Measurements from ENCODE around the gene PDE2A.

PDE2A gene

DNA sequence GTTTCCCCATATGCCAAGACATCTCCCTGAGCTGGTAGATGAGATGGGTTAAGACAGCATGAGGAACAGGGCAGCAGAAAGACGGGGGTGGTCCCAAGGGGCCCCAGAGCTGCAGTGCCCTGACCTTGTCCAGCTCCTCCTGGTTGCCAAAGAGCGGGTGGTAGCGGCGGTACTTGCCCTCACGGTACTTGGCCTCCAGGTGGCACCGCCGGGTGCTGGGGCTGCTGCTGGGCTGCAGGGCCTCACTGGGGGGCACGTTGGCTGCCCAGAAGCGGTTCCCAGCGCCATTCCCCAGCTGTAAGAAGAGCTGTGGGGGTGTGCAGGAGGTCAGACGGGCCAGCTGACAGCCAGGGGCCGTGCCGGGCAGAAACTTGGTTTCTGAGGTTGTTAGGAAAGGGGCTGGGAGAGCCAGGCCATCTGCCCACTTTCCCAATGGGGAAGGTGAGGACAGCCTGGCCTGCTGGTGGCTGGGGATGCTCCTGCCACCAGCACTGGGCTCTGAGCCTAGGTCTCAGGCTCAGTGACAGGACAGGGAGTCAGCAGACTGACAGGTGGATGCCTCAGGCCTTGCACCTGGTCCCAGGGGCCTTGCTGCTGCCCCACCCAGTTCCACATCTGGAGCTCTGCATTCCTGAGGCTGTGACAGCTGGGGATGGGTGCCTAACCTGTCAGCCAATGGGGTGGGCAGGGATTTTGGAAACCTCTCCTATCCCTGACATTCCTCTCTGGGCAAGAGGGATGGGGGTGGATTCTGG, 30.0 kb upstream of the PDE2A start:
- Histone ChIP-seq H3K36me3 (ENCODE audit: control insufficient read depth, insufficient read depth, low read length, severe bottlenecking) (peaks cover 78% of the 10 kb centered on the region), H3K4me3 (ENCODE audit: low read length) (no peak overlapping the region), H3K9ac (ENCODE audit: low read length) (peak overlapping the region; percentile 37), H3K27me3 (replicated peaks; ENCODE audit: control insufficient read depth, insufficient read depth, low read length) (no peaks in the 10 kb centered on the region), H3K9me3 (ENCODE audit: control insufficient read depth, low read length) (no peaks in the 10 kb centered on the region), H3K4me1 (ENCODE audit: control insufficient read depth, insufficient read depth, low read length) (peaks cover 35% of the 10 kb centered on the region)
- peak; percentile 44 for DNase-seq (ENCODE audit: low read depth)

DNA sequence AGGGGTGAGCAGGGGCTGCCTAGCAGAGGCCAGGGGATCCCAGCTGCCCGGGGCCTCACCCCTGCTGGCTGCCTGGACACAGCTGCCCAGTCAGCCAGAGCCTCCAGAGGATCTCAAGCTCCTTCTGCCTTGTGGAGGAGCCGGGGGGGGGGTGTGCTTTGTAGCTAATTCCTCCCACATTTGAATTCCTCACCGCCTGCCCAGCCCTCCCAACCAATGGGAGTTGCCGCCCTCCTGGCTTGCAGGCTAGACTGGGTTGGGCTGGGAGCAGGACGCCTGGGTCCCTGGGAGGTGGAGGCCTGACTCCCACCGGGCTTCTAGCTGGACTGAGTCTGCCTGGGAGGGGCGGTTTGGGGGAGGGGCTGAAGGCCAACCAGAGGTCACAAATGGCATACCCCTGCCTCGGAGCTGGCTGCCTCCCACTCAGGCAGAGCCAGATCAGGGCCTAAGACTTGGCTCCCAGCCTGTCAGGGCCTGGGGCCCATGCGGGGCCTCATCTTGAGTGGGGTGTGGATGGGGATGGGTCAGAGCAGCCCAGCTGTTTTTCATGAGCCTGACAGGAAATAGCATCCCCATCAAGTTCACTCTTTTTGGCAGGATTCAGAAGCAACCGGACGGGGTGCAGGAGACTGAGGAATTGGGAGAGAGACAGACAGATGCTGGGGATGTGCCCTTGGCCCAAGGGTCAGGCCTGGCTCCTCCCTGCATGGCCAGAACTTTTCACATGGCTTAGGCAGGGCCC, 29.2 kb upstream of the PDE2A start:
- Histone ChIP-seq H3K9me3 (ENCODE audit: control insufficient read depth, low read length) (no peaks in the 10 kb centered on the region), H3K9ac (ENCODE audit: low read length) (peak overlapping the region; percentile 67), H3K27me3 (replicated peaks; ENCODE audit: control insufficient read depth, insufficient read depth, low read length) (no peaks in the 10 kb centered on the region), H3K36me3 (ENCODE audit: control insufficient read depth, insufficient read depth, low read length, severe bottlenecking) (peaks cover 78% of the 10 kb centered on the region), H3K4me3 (ENCODE audit: low read length) (peak overlapping the region; percentile 31), H3K4me1 (ENCODE audit: control insufficient read depth, insufficient read depth, low read length) (peaks cover 35% of the 10 kb centered on the region)
- peak; percentile 94 for DNase-seq (ENCODE audit: low read depth)

DNA sequence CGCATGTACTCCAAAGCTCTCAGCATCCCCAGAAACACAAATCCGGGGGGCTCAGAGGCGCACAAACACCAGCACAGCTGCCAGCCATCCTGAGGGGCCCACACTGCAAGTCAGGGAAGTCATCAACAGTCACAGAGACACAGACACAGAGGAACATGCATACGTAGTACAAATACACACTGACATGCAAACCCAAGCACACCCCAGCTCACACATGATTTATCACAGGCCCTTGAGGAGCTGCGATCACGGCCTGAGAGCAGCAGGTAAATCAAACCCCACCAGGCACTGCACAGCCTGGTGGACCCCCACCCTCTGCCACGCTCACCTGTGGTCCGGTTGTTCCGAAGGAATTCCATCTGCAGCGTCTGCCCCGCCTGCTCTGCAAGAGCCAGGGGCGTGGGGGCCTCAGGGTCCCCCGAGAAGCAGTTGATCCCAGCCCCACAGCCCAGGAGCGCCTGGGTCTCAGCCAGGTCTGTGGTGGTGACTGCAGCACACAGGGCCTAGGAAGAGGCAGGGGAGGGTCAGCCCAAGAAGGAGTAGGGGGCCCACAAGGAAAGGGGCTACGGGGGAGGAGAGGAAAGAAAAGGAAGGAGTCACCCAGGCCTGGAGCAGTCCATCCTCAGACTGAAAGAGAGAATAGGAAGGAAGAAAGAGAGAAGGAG, 28.5 kb upstream of the PDE2A start:
- Histone ChIP-seq H3K4me3 (ENCODE audit: low read length) (peak overlapping the region; percentile 31), H3K36me3 (ENCODE audit: control insufficient read depth, insufficient read depth, low read length, severe bottlenecking) (peaks cover 78% of the 10 kb centered on the region), H3K9me3 (ENCODE audit: control insufficient read depth, low read length) (no peaks in the 10 kb centered on the region), H3K9ac (ENCODE audit: low read length) (peak overlapping the region; percentile 67), H3K27me3 (replicated peaks; ENCODE audit: control insufficient read depth, insufficient read depth, low read length) (no peaks in the 10 kb centered on the region), H3K4me1 (ENCODE audit: control insufficient read depth, insufficient read depth, low read length) (peaks cover 35% of the 10 kb centered on the region)
- no peak for DNase-seq (ENCODE audit: low read depth)

DNA sequence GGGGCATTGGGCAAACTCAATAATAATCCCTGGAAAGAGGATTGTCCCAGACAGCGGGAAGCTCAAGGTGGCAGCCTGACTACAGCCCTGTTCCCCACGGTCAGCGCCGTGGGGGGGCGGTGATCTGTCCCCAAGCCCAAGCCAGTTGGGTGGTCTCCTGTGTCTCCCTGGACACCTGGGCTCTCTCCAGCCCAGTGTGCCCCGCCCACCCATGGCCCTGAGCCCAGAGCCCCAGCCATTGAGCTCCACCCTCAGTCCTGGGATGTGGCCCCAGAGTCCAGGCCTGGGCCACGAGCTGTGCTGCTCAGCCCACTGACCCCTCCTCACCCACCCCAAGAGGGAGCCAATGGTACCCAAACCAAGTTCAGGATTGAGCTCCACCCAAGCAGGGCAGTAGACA, 27.9 kb upstream of the PDE2A start:
- DNase-seq (ENCODE audit: low read depth) = no peak
- H3K36me3 ChIP-seq (ENCODE audit: control insufficient read depth, insufficient read depth, low read length, severe bottlenecking) = peaks cover 76% of the 10 kb centered on the region
- peak overlapping the region; percentile 31 for H3K4me3 ChIP-seq (ENCODE audit: low read length)
- H3K27me3 ChIP-seq (replicated peaks; ENCODE audit: control insufficient read depth, insufficient read depth, low read length) = no peaks in the 10 kb centered on the region
- H3K9ac ChIP-seq (ENCODE audit: low read length) = peak overlapping the region; percentile 67
- no peaks in the 10 kb centered on the region for H3K9me3 ChIP-seq (ENCODE audit: control insufficient read depth, low read length)
- peaks cover 40% of the 10 kb centered on the region for H3K4me1 ChIP-seq (ENCODE audit: control insufficient read depth, insufficient read depth, low read length)

DNA sequence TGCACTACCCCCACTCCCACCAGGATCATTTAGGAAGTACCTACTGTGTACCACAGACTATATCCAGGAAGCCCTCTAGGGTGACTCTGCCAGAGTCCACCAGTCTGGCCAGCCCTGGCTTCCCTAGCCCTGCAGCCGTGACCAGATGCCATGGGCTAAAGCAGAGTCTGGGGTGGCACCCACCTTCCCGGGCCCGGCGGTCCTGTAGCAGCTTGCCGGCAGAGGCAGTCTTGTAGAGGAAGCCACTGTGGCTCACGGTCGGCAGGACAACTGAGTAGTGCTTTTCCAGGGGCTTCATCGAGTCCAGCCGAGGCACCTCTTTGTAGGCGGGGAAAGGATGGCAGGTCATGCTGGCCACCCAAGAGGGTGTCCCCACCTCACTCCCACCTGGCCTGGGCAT, 27.2 kb upstream of the PDE2A start:
- Histone ChIP-seq H3K9me3 (ENCODE audit: control insufficient read depth, low read length) (no peaks in the 10 kb centered on the region), H3K9ac (ENCODE audit: low read length) (no peak overlapping the region), H3K4me3 (ENCODE audit: low read length) (no peak overlapping the region), H3K4me1 (ENCODE audit: control insufficient read depth, insufficient read depth, low read length) (peaks cover 40% of the 10 kb centered on the region), H3K27me3 (replicated peaks; ENCODE audit: control insufficient read depth, insufficient read depth, low read length) (no peaks in the 10 kb centered on the region), H3K36me3 (ENCODE audit: control insufficient read depth, insufficient read depth, low read length, severe bottlenecking) (peaks cover 74% of the 10 kb centered on the region)
- DNase-seq (ENCODE audit: low read depth) = no peak

DNA sequence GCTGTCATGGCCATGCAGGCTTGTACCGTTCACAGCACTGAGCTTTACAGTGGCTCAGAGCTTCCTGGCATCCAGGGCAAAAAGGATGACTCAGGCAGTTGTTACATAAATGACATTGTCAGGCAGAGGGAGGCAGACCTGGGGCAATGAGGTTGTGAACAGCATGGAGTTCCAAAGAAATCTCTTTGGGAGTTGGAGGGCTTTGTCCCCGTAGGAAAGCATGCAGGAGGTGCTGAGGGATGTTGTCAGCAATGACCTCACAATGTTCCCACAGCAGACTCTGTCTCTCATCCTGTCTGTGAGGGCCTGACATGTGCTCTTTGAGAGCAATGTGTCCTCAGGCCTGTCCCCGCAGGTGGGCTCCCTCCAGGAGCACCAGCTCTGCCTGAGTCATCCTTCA, 25.9 kb upstream of the PDE2A start:
- Histone ChIP-seq H3K9ac (ENCODE audit: low read length) (no peak overlapping the region), H3K4me1 (ENCODE audit: control insufficient read depth, insufficient read depth, low read length) (peaks cover 40% of the 10 kb centered on the region), H3K4me3 (ENCODE audit: low read length) (no peak overlapping the region), H3K27me3 (replicated peaks; ENCODE audit: control insufficient read depth, insufficient read depth, low read length) (no peaks in the 10 kb centered on the region), H3K9me3 (ENCODE audit: control insufficient read depth, low read length) (no peaks in the 10 kb centered on the region), H3K36me3 (ENCODE audit: control insufficient read depth, insufficient read depth, low read length, severe bottlenecking) (peaks cover 75% of the 10 kb centered on the region)
- DNase-seq (ENCODE audit: low read depth) = peak; percentile 53

DNA sequence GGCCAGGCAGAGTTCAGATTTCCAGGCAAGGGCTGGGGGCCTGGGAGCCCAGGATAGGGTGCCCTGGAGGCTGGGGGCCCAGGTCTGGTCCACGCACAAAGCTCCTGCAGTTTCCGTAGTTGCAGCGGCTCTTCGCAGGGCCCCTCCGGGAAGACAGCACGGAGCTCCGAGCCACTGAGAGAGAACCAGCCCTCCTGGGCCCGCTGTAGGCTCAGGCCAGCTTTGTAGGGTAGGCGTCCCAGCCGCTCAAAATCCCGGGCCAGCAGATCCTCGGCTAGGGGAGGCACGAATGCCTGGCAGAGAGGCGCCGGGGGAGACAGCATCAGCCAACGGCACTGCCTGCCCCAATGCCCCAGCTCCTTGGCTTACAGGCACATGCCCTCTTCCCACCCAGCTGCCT, 23.6 kb upstream of the PDE2A start:
- Histone ChIP-seq H3K36me3 (ENCODE audit: control insufficient read depth, insufficient read depth, low read length, severe bottlenecking) (peaks cover 88% of the 10 kb centered on the region), H3K9me3 (ENCODE audit: control insufficient read depth, low read length) (no peaks in the 10 kb centered on the region), H3K9ac (ENCODE audit: low read length) (no peak overlapping the region), H3K4me1 (ENCODE audit: control insufficient read depth, insufficient read depth, low read length) (peaks cover 21% of the 10 kb centered on the region), H3K4me3 (ENCODE audit: low read length) (no peak overlapping the region), H3K27me3 (replicated peaks; ENCODE audit: control insufficient read depth, insufficient read depth, low read length) (no peaks in the 10 kb centered on the region)
- no peak for DNase-seq (ENCODE audit: low read depth)

DNA sequence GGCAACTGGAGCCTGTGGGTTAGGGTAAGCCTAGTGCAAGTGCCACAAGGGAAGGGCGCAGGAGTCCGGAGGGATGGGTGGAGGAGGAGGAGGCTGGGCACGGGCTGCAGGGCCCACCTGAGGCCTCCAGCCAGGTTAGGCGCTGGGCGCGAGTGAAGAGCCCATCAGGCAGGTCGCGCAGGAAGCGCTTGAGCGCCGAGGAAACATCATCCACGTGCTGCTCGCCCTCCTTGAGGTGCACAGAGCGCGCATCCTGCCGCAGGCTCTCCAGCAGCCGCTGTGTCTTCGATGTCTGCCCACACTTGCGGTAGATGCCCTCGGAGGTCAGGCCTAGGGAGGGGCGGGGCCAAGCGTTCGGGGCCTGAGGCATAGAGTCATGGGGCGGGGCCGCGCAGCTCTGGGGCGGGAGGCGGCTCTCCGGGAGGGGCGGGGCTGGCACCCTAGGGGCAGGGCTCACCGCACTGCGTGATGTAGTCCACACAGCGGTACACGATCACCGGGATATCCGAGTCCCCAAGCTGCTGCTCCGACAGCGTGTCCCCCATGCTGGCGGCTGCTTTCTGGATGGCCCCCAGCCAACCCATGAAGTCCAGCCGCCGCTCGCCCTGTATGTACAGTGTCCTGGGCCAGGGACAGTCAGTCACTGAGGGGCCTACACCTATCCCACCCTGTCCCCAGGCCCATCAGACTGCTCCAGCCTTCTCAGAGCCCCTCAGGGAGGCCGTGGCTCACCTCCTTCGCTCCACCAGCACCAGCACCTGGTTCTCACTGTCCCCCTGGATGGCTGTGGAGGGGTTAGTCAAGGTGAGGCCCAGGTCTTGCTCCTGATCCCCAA, 22.9 kb upstream of the PDE2A start:
- H3K4me1 ChIP-seq (ENCODE audit: control insufficient read depth, insufficient read depth, low read length) = peaks cover 14% of the 10 kb centered on the region
- H3K36me3 ChIP-seq (ENCODE audit: control insufficient read depth, insufficient read depth, low read length, severe bottlenecking) = peaks cover 92% of the 10 kb centered on the region
- no peak overlapping the region for H3K4me3 ChIP-seq (ENCODE audit: low read length)
- DNase-seq (ENCODE audit: low read depth) = no peak
- H3K9me3 ChIP-seq (ENCODE audit: control insufficient read depth, low read length) = no peaks in the 10 kb centered on the region
- no peaks in the 10 kb centered on the region for H3K27me3 ChIP-seq (replicated peaks; ENCODE audit: control insufficient read depth, insufficient read depth, low read length)
- no peak overlapping the region for H3K9ac ChIP-seq (ENCODE audit: low read length)

DNA sequence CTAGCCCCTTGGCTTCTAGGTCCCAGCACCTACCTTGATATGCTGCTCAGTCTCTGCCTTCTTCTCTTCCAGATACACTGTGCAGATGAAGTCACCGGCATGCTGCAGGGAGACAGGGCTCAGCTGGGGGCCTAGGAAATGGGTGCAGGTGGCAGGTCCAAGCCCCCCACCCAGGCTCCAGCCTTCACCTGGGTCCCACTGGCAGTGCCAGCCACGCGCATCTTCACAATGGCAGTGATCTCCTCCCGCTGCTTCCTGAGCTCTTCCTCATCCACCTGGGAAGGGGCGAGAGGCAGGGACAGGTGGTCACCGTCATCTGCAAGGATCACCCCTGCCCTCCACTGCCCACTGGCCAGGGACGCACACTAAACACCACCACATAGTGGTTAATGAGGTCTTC, 21.1 kb upstream of the PDE2A start:
- H3K27me3 ChIP-seq (replicated peaks; ENCODE audit: control insufficient read depth, insufficient read depth, low read length) = no peaks in the 10 kb centered on the region
- no peak overlapping the region for H3K9ac ChIP-seq (ENCODE audit: low read length)
- peaks cover 93% of the 10 kb centered on the region for H3K36me3 ChIP-seq (ENCODE audit: control insufficient read depth, insufficient read depth, low read length, severe bottlenecking)
- H3K4me3 ChIP-seq (ENCODE audit: low read length) = no peak overlapping the region
- no peaks in the 10 kb centered on the region for H3K9me3 ChIP-seq (ENCODE audit: control insufficient read depth, low read length)
- no peak for DNase-seq (ENCODE audit: low read depth)
- H3K4me1 ChIP-seq (ENCODE audit: control insufficient read depth, insufficient read depth, low read length) = peaks cover 13% of the 10 kb centered on the region

DNA sequence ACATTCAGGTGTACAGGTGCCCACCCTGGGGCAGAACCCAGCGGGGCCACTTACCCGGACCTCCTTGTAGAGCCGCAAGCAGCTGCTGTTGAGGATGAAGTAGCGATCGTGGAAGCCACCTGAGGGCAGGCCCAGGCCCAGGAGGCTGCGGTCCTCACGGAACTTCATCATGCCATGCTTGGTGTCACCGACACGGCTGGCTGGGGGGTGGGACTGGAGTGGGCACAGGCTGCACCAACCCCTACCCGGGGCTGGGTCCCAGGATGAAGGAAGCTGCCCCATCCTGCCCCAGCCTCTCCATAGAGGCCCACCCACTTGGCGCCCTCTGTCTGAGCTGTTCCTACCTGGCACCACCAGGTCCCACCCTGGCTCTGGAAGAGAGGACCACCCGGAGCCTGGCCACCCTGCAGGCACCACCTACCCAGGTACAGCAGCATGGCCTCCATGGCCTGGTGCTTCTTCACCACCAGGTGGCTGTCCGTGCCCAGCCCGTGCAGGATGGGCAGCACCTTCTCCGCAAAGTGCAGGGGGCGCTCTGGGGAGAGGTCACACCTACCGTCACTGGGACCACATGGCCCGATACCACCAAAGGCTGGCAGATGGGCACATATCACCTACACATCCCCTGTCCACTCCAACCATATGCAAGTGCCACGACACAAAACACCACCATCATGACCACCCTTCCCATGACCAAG, 19.2 kb upstream of the PDE2A start:
- H3K4me3 ChIP-seq (ENCODE audit: low read length) = no peak overlapping the region
- H3K36me3 ChIP-seq (ENCODE audit: control insufficient read depth, insufficient read depth, low read length, severe bottlenecking) = peaks cover 94% of the 10 kb centered on the region
- no peak for DNase-seq (ENCODE audit: low read depth)
- no peak overlapping the region for H3K9ac ChIP-seq (ENCODE audit: low read length)
- no peaks in the 10 kb centered on the region for H3K27me3 ChIP-seq (replicated peaks; ENCODE audit: control insufficient read depth, insufficient read depth, low read length)
- H3K4me1 ChIP-seq (ENCODE audit: control insufficient read depth, insufficient read depth, low read length) = peaks cover 5% of the 10 kb centered on the region
- no peaks in the 10 kb centered on the region for H3K9me3 ChIP-seq (ENCODE audit: control insufficient read depth, low read length)
